ENCODE results near the gene PLIN1.

The PLIN1 gene

GRCh38 chr15:89621547-89621946, 57.6 kb downstream of the PLIN1 start:
- no peak for DNase-seq

- no peak for DNase-seq
These were observed 62.9 kb downstream of the PLIN1 start for GRCh38 chr15:89616228-89616627.

GRCh38 chr15:89615135-89615534, 64.0 kb downstream of the PLIN1 start:
- no peak for DNase-seq

Measured in activated gamma-delta T cell treated with Interleukin-2 at 50 U/mL for 16 hours (primary cell).